ENCODE results near the gene SELENOM.

SELENOM gene, protein sequence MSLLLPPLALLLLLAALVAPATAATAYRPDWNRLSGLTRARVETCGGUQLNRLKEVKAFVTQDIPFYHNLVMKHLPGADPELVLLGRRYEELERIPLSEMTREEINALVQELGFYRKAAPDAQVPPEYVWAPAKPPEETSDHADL

DNA sequence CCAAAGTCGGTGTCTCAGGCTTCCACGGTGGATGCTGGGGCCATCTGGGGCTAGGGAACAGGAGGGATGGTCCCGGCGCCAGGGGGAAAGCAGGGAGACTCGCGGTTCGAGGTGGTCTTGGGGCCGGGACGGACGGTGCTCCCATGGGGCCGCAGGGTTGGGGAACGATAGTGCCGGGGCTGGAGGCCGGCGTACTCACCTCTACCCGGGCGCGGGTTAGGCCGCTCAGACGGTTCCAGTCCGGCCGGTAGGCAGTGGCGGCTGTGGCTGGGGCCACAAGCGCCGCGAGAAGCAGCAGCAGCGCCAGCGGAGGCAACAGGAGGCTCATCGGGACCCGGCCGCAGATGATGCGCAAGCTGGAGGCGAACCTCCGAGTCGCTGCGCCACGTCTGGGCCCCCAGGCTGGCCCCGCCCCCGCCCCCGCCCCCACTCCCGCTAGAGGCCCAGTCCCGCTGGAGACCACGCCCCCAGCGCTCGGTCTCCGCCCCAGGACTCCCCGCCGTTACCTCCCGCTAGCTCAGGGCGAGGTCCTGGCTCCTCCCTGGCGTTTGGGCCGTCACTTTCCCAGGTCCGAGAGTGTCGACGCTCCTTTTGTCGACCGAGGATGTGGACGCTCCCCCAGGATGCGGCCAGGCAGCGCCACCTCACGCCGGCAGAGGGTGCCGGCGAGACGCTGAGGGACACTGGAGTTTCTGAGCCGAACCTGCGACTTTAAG, at the start of gene SELENOM:
SELENOM (minus strand) TSS at position 391 of the 716 bp plus-strand sequence; CDS start at position 328, 63 bp downstream.
- H3K4me3 ChIP-seq (ENCODE audit: low read depth, low read length) = peak within 1 kb of the TSS; percentile 66

DNA sequence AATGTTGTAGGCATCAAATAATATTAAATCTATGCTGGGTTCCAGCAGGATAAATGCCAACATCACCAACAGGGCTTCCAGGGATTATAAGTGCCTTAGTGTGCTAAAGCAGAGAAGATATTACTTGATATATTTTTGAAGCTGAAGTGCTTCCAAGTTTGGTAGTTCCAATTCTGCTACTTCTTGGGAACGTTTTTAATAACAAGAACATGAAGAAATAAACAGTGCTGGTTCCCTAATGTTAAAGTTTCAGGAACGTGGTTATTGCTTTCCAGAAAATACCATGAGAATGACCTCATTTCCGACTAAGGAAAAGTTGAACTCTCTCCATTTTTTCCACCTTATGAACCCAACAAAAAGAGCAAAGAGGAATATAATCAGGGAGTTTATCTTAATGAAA, 48.1 kb upstream of the SELENOM start:
- H3K4me3 ChIP-seq (ENCODE audit: low read depth, low read length) = no peak overlapping the region

DNA sequence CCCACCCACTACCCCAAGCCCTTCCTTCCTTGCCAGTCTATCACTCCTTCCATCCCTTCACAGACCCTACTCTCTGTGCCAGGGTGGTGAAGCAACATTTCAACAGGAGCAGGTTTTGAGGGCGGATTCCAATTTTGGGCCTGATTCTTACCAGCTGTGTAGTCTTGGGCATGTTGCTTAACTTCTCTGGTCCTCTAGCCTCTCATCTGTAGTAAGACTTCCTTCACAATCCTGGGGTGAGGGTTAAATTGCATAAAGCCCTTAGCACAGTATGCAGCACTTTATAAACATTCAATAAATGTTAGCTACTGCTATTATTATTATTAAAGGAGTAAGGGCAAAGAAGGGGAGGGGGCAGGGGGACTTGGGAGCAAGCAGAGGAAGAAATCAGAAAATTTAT, 47.6 kb upstream of the SELENOM start:
- H3K4me3 ChIP-seq (ENCODE audit: low read depth, low read length) = no peak overlapping the region

DNA sequence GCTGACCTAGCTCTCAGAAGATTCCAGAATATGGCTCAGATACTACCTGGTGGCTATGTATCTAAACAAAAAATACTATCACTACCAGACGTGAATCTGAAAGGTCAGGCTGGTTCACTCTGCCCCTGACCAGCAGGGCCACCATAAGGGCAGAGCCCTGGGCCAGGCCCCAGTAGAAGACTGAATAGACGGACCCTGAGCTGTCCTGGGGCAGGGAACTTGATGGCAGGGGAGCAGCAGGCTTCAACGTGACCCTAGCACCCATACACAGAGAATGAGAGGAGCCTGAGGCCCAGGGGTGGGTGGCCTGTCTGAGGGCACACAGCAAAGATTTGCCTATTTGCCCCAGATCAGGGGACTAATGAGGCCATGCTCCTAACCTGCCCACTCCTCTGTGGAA, 46.0 kb upstream of the SELENOM start:
- no peak overlapping the region for H3K4me3 ChIP-seq (ENCODE audit: low read depth, low read length)

DNA sequence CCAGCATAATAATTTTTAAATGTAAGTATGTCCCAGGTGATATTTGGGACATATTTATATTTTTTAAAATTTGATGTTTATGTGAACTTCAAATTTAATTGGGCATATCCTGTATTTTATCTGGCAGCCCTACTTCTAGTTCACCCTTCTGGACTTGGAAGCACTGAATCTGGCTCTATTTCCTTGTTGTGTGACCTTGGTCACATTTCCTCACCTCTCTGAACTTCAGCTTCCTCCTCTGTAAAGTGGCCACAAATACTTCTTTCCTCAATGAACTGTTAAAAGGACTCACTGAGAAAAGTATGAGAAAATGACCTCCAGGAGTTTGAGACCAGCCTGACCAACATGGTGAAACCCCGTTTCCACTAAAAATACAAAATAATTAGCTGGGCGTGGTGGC, 44.5 kb upstream of the SELENOM start:
- H3K4me3 ChIP-seq (ENCODE audit: low read depth, low read length) = no peak overlapping the region

DNA sequence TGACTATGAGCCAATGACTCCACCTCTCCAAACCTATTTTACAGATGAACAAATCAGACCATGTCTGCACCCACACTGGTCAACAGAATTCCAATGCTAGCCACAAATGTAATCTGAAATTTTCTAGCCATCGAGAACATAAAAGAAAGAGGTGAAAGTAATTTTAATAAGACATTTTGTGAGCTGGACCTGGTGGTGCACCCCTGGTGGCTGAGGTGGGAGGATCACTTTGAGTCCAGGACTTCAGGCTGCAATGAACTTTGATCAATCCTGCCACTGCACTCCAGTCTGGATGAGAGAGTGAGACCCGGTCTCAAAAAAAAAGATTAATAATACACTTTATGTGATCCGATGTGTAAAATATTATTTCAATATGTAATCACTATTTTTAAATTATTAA, 43.2 kb upstream of the SELENOM start:
- no peak overlapping the region for H3K4me3 ChIP-seq (ENCODE audit: low read depth, low read length)

DNA sequence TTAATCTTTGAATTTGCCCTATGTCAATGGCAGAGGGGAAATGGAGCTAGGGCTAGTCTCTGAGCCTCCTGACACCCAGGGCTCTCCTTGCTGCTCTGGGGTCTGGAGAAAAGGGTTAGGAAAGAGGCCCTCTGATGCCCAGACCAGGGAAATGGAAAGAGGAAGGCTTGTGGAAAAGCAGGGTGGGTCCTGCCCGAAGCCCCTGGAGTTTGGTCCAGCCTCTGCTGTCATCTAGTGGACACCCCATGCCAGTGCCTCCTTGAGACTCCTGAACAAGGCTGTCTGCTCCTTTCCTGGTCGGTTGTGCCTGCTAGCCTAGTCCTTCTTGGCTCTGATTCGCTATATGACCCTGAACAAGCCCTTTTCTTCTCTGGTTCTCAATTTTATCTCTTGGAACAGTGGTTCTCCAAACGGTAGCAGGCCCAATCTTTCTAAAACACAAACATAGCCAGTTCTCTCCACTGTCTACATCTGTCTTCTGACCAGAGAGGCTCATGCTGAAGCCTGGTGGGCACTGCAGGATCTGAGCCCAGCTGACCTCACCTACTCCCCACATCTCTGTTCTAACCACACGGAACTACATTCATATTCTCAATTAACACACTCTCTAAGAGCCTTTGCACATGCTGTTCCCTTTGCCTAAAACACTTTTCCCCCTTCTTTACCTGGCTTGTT, 41.7 kb upstream of the SELENOM start:
- H3K4me3 ChIP-seq (ENCODE audit: low read depth, low read length) = no peak overlapping the region

DNA sequence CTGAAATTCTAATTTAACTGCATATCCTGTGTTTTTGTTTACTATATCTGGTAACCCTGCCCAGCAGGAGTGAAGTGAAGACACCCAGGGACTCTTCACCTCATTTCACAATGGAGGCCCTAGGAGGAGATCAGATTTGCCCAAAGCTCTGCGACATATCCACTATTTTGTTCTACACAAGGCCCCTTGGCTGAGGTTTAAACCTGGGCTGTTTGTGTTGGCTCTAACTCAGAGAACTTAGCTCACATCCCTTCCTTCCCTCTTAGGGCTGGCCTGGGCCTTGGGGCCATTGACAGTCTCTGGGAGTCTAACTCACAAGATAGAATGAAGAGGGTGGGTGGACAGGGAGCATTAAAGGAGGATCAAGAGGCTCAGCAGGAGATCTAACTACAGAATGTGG, 41.1 kb upstream of the SELENOM start:
- no peak overlapping the region for H3K4me3 ChIP-seq (ENCODE audit: low read depth, low read length)

DNA sequence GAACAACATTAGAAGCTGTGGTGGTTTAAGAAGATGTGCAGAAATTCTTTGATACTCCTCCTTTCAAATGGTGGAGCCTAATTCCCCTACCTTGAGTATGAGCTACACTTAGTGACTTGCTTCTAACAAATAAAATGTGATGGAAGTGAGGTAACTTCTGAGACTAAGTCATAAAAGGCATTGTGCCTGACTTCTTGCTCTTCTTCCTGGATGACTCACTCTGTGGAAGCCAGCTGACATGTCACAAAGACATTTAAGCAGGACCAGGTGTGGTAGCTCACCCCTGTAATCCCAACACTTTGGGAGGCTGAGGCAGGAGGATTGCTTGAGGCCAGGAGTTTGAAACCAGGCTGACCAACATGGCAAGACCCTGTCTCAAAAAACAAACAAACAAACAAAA, 36.9 kb upstream of the SELENOM start:
- H3K4me3 ChIP-seq (ENCODE audit: low read depth, low read length) = no peak overlapping the region

DNA sequence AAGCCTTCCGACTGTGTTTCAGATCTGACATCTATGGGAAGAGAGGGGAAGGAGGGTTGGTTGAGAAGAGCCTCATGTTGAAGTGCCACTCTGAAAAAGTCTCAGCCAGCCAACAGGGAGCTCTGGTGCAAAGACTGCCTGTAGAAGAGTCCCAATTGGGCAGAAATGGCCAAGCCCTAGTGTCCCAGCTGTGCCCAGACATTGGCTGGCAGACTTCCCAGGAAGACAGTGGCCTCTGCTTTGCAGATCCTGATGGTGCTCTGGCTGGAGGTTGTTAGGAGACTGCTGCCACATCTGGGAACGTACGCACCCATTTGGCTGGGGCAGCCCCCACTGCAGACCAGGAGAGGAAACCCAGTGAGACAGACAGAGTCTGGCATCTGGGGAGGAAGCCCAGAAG, 36.2 kb upstream of the SELENOM start:
- H3K4me3 ChIP-seq (ENCODE audit: low read depth, low read length) = no peak overlapping the region

DNA sequence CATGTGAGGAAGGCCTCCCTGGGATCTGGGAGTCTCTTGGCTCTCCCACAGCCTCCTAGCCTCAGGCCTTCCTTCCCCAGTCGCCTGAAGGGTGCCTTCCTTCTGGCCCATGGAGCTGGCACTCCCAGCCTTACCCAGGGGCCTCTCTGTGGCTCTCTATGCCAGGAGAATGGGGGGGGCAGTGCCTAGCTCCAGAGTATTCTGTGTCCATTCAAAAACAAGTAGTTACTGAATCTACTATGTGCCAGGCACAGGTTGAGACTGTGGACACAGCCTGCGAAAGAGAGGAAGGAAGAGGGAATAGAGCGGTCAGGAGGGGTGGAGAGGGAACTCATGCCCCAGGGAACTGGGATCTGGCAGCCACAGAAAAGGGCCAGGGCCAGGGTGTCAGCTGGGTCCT, 35.7 kb upstream of the SELENOM start:
- no peak overlapping the region for H3K4me3 ChIP-seq (ENCODE audit: low read depth, low read length)

DNA sequence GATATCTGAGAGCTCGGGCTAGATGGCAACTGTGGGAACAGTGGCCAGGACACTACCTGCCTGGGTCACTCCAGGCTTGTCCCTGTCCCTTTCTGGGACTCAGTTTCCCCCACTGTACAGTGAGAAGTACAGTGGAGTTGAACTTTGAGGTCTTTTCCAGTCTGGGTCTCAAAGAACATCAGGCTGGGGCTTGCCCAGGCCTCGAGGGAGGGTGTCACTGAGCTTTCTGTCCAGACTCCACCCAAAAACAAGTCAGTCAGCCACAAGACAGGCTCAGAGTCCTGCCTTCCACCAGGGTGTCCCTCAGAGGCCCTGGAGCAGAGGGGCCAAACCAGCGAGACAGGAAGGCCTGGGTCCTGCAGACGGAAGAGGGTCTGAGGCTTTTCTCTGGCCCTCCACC, 34.9 kb upstream of the SELENOM start:
- no peak overlapping the region for H3K4me3 ChIP-seq (ENCODE audit: low read depth, low read length)

DNA sequence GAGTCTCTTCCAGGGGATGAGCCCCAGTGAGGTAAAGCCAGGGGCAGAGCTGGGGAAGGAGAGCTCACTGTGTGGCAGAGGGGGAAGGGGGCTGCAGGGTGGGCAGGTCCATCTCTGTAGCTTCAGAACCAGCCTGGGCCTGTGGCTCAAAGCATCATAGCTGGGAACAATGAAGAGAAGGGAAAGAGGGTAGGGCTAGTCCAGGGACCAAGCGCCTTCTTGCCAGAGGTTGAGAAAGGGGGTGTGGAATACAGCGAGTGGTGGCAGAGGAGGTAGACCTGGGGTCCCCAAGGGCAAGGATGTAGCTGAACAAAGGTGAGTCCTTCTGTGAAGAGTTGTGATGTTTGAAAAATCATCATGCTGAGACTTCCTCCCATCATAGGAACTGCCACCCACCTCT, 34.2 kb upstream of the SELENOM start:
- H3K4me3 ChIP-seq (ENCODE audit: low read depth, low read length) = no peak overlapping the region

DNA sequence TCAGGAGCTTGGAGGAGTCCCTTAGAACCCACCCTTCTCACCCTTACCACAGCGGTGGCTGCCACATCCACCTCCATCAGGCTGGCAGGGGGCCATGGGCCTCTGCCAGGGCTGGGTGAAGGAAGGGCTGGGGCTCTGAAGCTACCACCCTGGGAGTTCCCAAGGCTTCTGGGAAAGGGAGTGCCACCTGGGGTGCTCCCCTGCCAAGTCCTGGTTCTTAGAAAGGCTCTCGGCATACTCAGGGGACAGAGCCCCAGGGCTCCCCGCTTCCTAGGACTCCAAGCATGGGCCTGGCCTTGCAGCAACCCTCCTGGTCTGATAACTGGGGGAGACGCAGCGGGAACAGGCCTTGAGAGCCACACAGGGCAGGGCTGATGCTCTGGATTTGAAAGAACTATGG, 33.4 kb upstream of the SELENOM start:
- H3K4me3 ChIP-seq (ENCODE audit: low read depth, low read length) = no peak overlapping the region

DNA sequence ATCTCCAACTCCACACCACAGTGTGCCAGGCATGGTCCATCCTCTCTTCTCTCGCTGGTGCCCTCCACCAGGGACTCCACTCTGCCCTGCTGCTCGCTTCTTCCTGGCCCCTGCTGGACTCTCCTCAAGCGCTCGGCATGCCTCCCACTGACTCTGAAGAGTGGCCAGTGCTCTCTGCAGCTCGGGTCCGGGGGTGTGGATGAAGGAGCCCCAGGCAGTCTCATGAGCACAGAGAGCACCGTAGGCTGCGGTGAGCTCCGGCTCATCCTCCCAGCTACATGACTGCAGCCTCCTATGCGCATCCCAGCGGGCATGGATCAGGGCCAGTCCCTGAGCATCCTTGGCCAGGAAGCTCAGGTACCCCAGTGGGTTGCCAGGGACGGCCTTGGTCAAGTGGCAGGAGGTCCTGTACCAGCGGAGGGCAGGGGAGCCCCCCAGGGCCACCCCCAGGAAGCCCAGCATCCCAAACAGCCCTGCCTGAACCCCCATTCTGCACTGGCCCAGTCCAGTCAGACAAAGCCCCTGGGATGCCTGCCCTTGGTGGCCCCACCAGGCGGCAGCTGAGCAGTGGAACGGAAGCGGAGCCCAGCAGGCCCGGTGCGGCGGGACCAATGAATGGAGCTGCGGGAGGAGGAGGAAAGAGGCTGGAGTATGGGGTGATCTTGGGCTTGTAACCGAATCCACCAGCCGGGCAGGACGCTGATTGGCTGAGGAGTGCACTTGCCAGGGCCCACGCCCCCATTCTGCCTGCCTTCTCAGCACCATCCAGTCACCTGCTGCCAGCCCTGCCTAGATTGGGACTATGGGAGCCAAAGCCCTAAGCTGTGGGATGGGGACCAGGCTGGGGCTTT, 32.7 kb upstream of the SELENOM start, which contains the start of gene PLA2G3:
PLA2G3 (minus strand) TSS at position 643 of the 851 bp plus-strand sequence; CDS start at position 489, 154 bp downstream.
- no peak within 1 kb of the TSS for H3K4me3 ChIP-seq (ENCODE audit: low read depth, low read length)

DNA sequence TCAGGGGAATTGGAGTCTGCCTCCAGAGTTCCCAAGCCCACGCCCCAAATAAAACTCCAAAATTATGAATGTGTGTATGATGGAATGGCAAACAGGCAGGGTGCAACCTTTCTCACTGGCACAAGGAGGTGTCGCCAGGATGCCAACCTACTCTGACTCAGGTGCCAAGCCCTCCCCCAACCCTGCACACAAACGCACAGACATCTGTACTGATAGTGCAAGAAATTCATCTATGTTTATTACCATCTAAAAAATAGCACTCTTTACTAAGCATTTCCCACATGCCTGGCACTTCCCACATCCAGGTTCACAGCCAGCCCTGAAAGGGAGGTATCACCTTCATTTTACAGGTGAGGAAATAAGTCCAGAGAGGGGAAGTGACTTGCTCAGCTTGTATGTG, 31.7 kb upstream of the SELENOM start:
- H3K4me3 ChIP-seq (ENCODE audit: low read depth, low read length) = no peak overlapping the region

DNA sequence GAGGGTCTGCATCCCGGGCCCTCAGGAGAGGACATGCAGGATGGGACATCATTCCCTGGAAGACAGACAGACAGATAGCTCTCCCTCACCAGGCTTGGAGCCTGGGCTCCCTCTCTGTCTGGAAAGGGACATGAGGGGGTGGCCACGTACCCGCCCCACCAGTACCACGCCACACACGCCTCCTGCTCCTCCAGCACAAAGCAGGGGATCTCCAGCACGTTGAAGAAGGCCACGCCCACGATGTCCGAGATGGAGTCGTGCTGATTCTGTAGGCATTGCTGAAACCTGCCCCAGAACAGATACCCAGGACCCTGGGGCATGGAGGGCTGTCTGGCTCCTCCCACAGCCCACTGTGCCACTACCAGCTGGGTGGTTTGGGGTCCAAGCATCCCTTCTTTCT, 30.8 kb upstream of the SELENOM start:
- H3K4me3 ChIP-seq (ENCODE audit: low read depth, low read length) = no peak overlapping the region

DNA sequence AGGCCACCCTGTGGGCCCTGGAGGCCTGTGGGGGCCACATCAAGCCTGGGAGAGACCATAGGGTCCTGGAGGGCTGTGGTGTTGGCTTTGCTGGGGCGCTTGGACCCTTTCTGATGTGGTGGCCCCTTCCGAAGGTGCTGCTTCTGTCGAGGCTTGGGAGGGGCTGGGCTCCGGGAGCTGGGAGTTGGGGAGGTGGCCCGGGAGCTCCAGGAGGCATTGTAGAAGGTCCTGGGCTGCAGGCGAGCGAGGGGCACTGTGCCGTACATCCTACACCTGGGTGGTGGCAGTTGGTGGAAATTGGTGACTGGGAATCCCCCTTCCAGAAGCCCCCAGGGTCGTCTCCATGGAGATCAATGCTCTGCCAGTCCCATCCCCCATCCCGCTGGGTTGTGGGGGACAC, 30.4 kb upstream of the SELENOM start:
- H3K4me3 ChIP-seq (ENCODE audit: low read depth, low read length) = no peak overlapping the region

DNA sequence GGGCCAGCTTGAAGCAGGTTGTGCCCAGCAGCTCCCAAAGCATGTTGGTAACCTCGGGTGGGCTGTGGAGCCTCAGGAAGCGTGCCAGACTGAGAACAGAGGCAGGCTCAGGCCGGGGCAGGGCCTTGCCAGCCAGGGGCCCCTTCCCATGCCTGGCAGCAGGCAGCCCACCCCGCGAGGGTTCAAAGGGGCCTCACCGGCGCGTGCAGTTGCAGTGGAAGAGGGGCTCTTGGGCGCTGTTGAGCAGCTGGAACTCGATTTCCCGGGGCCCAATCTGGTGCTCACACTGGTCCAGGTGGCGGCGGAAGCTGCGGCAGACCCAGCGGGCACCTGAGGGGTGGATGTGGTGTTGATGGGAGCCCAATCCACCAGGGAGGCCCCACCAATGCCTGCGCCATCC, 29.3 kb upstream of the SELENOM start:
- no peak overlapping the region for H3K4me3 ChIP-seq (ENCODE audit: low read depth, low read length)

DNA sequence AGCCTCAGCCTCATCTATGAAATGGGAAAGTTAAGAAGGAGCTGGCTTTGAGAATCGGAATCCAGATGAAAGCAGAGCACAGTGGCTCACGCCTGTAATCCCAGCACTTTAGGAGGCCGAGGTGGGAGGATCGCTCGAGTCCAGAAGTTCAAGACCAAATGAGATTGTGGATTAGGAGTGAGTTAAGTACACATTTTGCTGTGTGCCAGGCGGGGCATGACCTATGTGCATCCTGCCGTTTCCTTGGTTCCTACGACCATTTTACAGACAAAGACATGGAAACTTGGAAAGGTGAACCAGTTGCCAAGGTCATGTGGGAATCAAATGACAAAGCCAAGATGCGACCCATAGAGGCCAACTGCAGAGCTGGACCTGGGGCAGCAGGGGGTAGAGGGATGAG, 28.8 kb upstream of the SELENOM start:
- H3K4me3 ChIP-seq (ENCODE audit: low read depth, low read length) = no peak overlapping the region

DNA sequence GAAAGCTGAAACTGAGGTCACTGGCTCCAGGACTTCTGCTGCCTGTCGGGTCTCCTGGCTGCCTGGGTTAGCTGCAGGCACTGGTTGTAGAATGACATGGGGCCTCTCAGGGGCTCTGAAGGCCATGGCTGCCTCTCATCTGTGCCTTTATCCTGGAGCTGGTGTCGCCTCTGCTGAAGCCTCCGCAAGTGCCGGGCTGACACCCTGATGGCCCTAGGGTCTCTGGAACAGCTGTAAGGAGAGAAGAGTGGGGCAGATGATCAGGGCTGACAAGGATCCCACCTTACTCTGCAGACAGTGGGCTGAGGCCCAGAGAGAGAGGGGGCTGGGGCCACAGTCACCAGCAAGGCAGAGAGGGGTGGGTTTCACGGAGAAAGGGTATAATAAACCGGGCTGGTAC, 28.3 kb upstream of the SELENOM start:
- no peak overlapping the region for H3K4me3 ChIP-seq (ENCODE audit: low read depth, low read length)
